Measurements from ENCODE around the gene TSC22D4.

- TF ChIP-seq CTCF (conservative IDR thresholded peaks at IDR 0.05 in 1 of 2, IDR thresholded peaks at IDR 0.05 in 1 of 2; ENCODE audit: extremely low read depth in 1 of 2, insufficient read depth in 1 of 2, low read depth in 1 of 2, low read length in 2 of 2) (no peak), EZH2 (IDR thresholded peaks at IDR 0.05; ENCODE audit: borderline replicate concordance, low read length) (no peak)
Measured at GRCh38 chr7:100517305-100517704, 38.3 kb upstream of the TSC22D4 start.

All from mammary epithelial cell (primary cell).